K562 (cell line): ENCODE measurements around the gene SRSF6. TPM values are rescaled to one million over a fixed set of nuclear protein-coding genes. Genes with fewer than 3 reads are reported as not detected.

ENCODE experiments used
- ATF3 ChIP-seq, 2 experiments: fragments of 450-650 bp in 1 of 2; sonication (generic) in 1 of 2; formaldehyde crosslinking in 1 of 2; IDR thresholded peaks in 1 of 2; conservative IDR thresholded peaks in 1 of 2; 2 replicates each; pipeline versions ENCODE4 v1.6.1 to v1.8.1; 2016 to 2023; ENCODE audit warnings: mild to moderate bottlenecking in 2 of 2, moderate library complexity in 2 of 2, inconsistent platforms in 1 of 2, missing genetic modification reagents in 1 of 2
- CBFB ChIP-seq: sonication (generic); formaldehyde crosslinking; IDR thresholded peaks from 2 replicates; pipeline ENCODE4 v1.4.0; 2020; ENCODE audit warnings: mild to moderate bottlenecking, missing genetic modification reagents
- CBX1 ChIP-seq: sonication (generic); IDR thresholded peaks from 2 replicates; pipeline ENCODE4 v1.6.1; 2016; ENCODE audit warnings: antibody characterized with exemption, low read depth, mild to moderate bottlenecking
- DDX20 ChIP-seq: fragments of 450-650 bp; IDR thresholded peaks from 2 replicates; pipeline ENCODE4 v1.6.1; 2016; ENCODE audit warnings: missing genetic modification characterization, low read depth, mild to moderate bottlenecking, missing compliant biosample characterization, moderate library complexity
- DLX4 ChIP-seq: fragments of 250-450 bp; sonication (Bioruptor Pico); IDR thresholded peaks from 2 replicates; pipeline ENCODE4 v1.6.1; 2021; ENCODE audit warnings: mild to moderate bottlenecking
- E2F1 ChIP-seq: sonication (generic); formaldehyde crosslinking; IDR thresholded peaks from 2 replicates; pipeline ENCODE4 v1.8.1; 2023; ENCODE audit warnings: mild to moderate bottlenecking, missing genetic modification reagents, moderate library complexity
- E2F5 ChIP-seq: sonication (generic); formaldehyde crosslinking; IDR thresholded peaks from 2 replicates; pipeline ENCODE4 v1.8.0; 2022; ENCODE audit warnings: mild to moderate bottlenecking, missing genetic modification reagents
- GABPB2 ChIP-seq: fragments of 250-450 bp; sonication (Bioruptor Pico); conservative IDR thresholded peaks from 2 replicates; pipeline ENCODE4 v1.5.1; 2021; ENCODE audit warnings: mild to moderate bottlenecking
- HDAC8 ChIP-seq: fragments of 450-650 bp; IDR thresholded peaks from 2 replicates; pipeline ENCODE4 v1.6.1; 2016; ENCODE audit warnings: mild to moderate bottlenecking, missing genetic modification characterization, moderate library complexity, missing compliant biosample characterization
- HNRNPK ChIP-seq: fragments of 200-400 bp; formaldehyde crosslinking; IDR thresholded peaks from one replicate; pipeline ENCODE4 v1.6.1; 2018; ENCODE audit warnings: mild to moderate bottlenecking, low read depth, low read length; ENCODE audit not compliant: poor library complexity, severe bottlenecking
- KLF1 ChIP-seq: fragments of 450-650 bp; IDR thresholded peaks from 2 replicates; pipeline ENCODE4 v1.6.1; 2016; ENCODE audit warnings: missing genetic modification characterization, missing compliant biosample characterization
- KLF13 ChIP-seq: fragments of 450-650 bp; IDR thresholded peaks from 2 replicates; pipeline ENCODE4 v1.6.1; 2016; ENCODE audit warnings: missing genetic modification characterization, low read depth, mild to moderate bottlenecking, missing compliant biosample characterization, moderate library complexity, borderline replicate concordance
- LCOR ChIP-seq: sonication (generic); formaldehyde crosslinking; IDR thresholded peaks from 2 replicates; pipeline ENCODE4 v1.8.0; 2022; ENCODE audit warnings: mild to moderate bottlenecking, missing genetic modification reagents
- NFIC ChIP-seq: fragments of 450-650 bp; IDR thresholded peaks from 2 replicates; pipeline ENCODE4 v1.6.1; 2017; ENCODE audit warnings: mild to moderate bottlenecking, inconsistent platforms
- PCBP1 ChIP-seq: fragments of 200-400 bp; formaldehyde crosslinking; IDR thresholded peaks from 2 replicates; pipeline ENCODE4 v1.6.1; 2018; ENCODE audit warnings: mild to moderate bottlenecking, low read depth, low read length; ENCODE audit not compliant: poor library complexity, severe bottlenecking
- POLR3A ChIP-seq: IDR thresholded peaks from 2 replicates; pipeline ENCODE4 v1.6.1; 2011; ENCODE audit warnings: borderline replicate concordance, mild to moderate bottlenecking, moderate library complexity; ENCODE audit not compliant: insufficient read length, insufficient read depth; ENCODE audit errors: extremely low read depth
- SP2 ChIP-seq: IDR thresholded peaks from 2 replicates; pipeline ENCODE4 v1.6.1; 2011; ENCODE audit warnings: mild to moderate bottlenecking, low read depth, low read length, moderate library complexity; ENCODE audit not compliant: poor library complexity, severe bottlenecking; ENCODE audit errors: extremely low read depth
- U2AF2 ChIP-seq: fragments of 200-400 bp; formaldehyde crosslinking; optimal IDR thresholded peaks from 2 replicates; pipeline ENCODE3; 2017; ENCODE audit warnings: low read depth, mild to moderate bottlenecking, low read length
- ZBED1 ChIP-seq: IDR thresholded peaks from 2 replicates; pipeline ENCODE4 v1.6.1; 2014
- ZNF583 ChIP-seq: fragments of 250-450 bp; sonication (Bioruptor Pico); IDR thresholded peaks from 2 replicates; pipeline ENCODE4 v1.4.0; 2020
- ZNF77 ChIP-seq: fragments of 250-450 bp; sonication (Bioruptor Pico); IDR thresholded peaks from 2 replicates; pipeline ENCODE4 v1.5.0; 2020
- polyA plus RNA-seq, 8 experiments: library from polyadenylated mRNA; depleted of rRNA in 4 of 8; stranded (reverse) in 5 of 8; unstranded in 3 of 8; fragments of >200 nt; fragmentation: Nextera tagmentation in 2 of 8; fragmentation: Illumina TruSeq in 1 of 8; extraction: Ambion mirVana in 2 of 8; extraction: Trizol in 1 of 8; gene quantifications; 2 replicates each; pipeline versions ENCODE4 v1.2.1 to v1.2.3, GENCODE V29; 2011 to 2014; ENCODE audit warnings: inconsistent platforms in 1 of 8, missing spikeins in 1 of 8
- total RNA-seq, 7 experiments: library from RNA; depleted of rRNA in 6 of 7; stranded (reverse); fragments of >200 nt in 6 of 7; fragmentation: Illumina TruSeq in 2 of 7; extraction: Trizol in 2 of 7; gene quantifications; 2 replicates each; pipeline versions ENCODE4 v1.2.1 to v1.2.3, GENCODE V29; 2011 to 2021; ENCODE audit warnings: low replicate concordance in 1 of 7

SRSF6 gene
- total and polyA plus RNA-seq, 9 of the 15 experiments (the other 6 are each of a cell fraction or from before 2014, with no cell fraction given) = 52.4 to 165 (median 117) TPM

GRCh38 chr20:43457640-43458421 lies at the start of gene SRSF6 (continued):
- TF ChIP-seq SP2 (no peak), ATF3 (IDR thresholded peaks at IDR 0.05) (0 out of 2 replicates have a peak, but pooled peaks have one; percentile 12), ATF3 (CRISPR knock-in tag; conservative IDR thresholded peaks at IDR 0.05) (peak; percentile 55; the same call in 1 of the 2 replicates), POLR3A (no peak), U2AF2 (no peak), PCBP1 (peak; percentile 94), ZBED1 (0 out of 2 replicates have a peak, but pooled peaks have one; percentile 56), HNRNPK (no peak), NFIC (peak; percentile 73), ZNF583 (CRISPR knock-in tag) (peak; percentile 86), E2F5 (CRISPR knock-in tag) (peak; percentile 91; the same call in 1 of the 2 replicates), CBFB (peak; percentile 30; the same call in 1 of the 2 replicates), HDAC8 (tag) (peak; percentile 93), LCOR (peak; percentile 93), GABPB2 (CRISPR knock-in tag) (0 out of 2 replicates have a peak, but pooled peaks have one; percentile 32), ZNF77 (CRISPR knock-in tag) (no peak), KLF1 (no peak), KLF13 (tag) (0 out of 2 replicates have a peak, but pooled peaks have one; percentile 43), CBX1 (peak; percentile 98), DLX4 (CRISPR knock-in tag) (no peak), DDX20 (no peak), E2F1 (CRISPR knock-in tag) (peak; percentile 88)
